Esophagus squamous epithelium (tissue), 5 donors: ENCODE measurements around the gene UPP2. TPM values are rescaled to one million over a fixed set of nuclear protein-coding genes. Genes with fewer than 3 reads are reported as not detected.

ENCODE experiments used
- DNase-seq: peaks from one replicate; lab custom pipeline; 2025; lab: John Stamatoyannopoulos, UW
- H3K27ac ChIP-seq, 4 donors: fragments of 200-600 bp; sonication (generic); one replicate each; pipeline ENCODE4 v1.5.1; 2016 to 2019; ENCODE audit warnings: mild to moderate bottlenecking in 1 of 4
- H3K27me3 ChIP-seq, 4 donors: fragments of 200-600 bp; sonication (generic); 1 replicate in 3 of 4; 2 replicates in 1 of 4; pipeline versions ENCODE4 v1.5.1 to v1.6.0; 2017 to 2021; ENCODE audit warnings: antibody characterized with exemption in 1 of 4
- H3K36me3 ChIP-seq, 3 donors: fragments of 200-600 bp; sonication (generic); one replicate each; pipeline ENCODE4 v1.5.1; 2016 to 2019
- H3K4me1 ChIP-seq, 3 donors: fragments of 200-600 bp; sonication (generic); one replicate each; pipeline ENCODE4 v1.5.1; 2017 to 2019
- H3K4me3 ChIP-seq, 4 donors: fragments of 200-600 bp; sonication (generic); 1 replicate in 3 of 4; 2 replicates in 1 of 4; pipeline ENCODE4 v1.5.1; 2016 to 2019; ENCODE audit warnings: mild to moderate bottlenecking in 2 of 4, moderate library complexity in 1 of 4
- H3K9me3 ChIP-seq, 3 donors: fragments of 200-600 bp; sonication (generic); one replicate each; pipeline ENCODE4 v1.5.1; 2016 to 2019
- CTCF ChIP-seq, 6 experiments: fragments of 450-650 bp in 4 of 6; fragments of 200-600 bp in 2 of 6; sonication (generic) in 2 of 6; IDR thresholded peaks; one replicate each; pipeline ENCODE4 v1.5.1; 2016 to 2019; ENCODE audit warnings: antibody characterized with exemption in 6 of 6, mild to moderate bottlenecking in 4 of 6, moderate library complexity in 4 of 6
- POLR2A ChIP-seq, 4 donors: fragments of 450-650 bp; IDR thresholded peaks; one replicate each; pipeline ENCODE4 v1.6.1; 2017; ENCODE audit warnings: antibody characterized with exemption in 4 of 4, mild to moderate bottlenecking in 4 of 4, moderate library complexity in 3 of 4
- WGBS, 2 donors: methylation state at CpG; one replicate each; pipeline ENCODE4 v1.1.5; 2018; 5-methylcytosine and 5-hydroxymethylcytosine counted together
- intact Hi-C: fragments of 100-400 bp; cut with DNase I; formaldehyde crosslinking; loops from one replicate; pipeline ENCODE4 v1.15.0; 2022
- total RNA-seq, 4 donors: library from RNA; depleted of rRNA; stranded (reverse); fragments of >200 nt; gene quantifications; one replicate each; pipeline ENCODE4 v1.1.0, GENCODE V29; 2016
- donor health status: DM: yes; HTN: yes; CAD: no.

UPP2 gene
- total RNA-seq, 4 donors from 2014 or later, result not detected

DNA sequence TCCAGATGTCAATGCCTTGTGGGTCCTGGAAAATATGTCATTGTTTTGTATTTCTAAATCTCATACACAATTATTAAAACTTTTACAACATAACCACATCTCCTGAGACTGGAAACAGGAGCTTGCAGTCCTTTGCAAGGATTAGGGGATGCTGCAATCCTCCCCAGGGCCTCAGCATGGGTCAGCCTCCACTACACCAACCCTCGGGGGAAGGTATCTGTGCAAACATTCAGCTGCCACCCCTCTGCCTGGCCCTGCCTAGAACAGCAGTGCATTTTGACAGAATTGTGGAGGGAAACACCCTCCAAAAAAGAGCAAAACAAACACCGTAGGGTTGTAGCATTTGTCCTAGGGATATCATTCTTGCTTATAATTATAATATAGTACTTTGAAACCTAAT, 4.2 kb upstream of the UPP2 start:
- H3K27me3 ChIP-seq, result no peaks in the 10 kb centered on the region
- intact Hi-C loops, result no loop called here
- WGBS, 2 donors, result 70 to 89% methylated on average over 2 of the region's 2 CpGs
- no peaks in the 10 kb centered on the region for H3K9me3 ChIP-seq
- H3K4me1 ChIP-seq, result no peaks in the 10 kb centered on the region
- TF ChIP-seq POLR2A (IDR thresholded peaks at IDR 0.05) (no peak), CTCF (IDR thresholded peaks at IDR 0.05) (no peak)
- no peaks in the 10 kb centered on the region for H3K36me3 ChIP-seq
- no peak overlapping the region for H3K4me3 ChIP-seq
- no peak for DNase-seq
- no peak overlapping the region for H3K27ac ChIP-seq

- no peak for DNase-seq
- intact Hi-C loops, result no loop called here
- H3K36me3 ChIP-seq, result no peaks in the 10 kb centered on the region
- TF ChIP-seq POLR2A (IDR thresholded peaks at IDR 0.05) (no peak), CTCF (IDR thresholded peaks at IDR 0.05) (no peak)
- H3K4me3 ChIP-seq, result no peak overlapping the region
- no peaks in the 10 kb centered on the region for H3K9me3 ChIP-seq
- H3K27ac ChIP-seq, result no peak overlapping the region
- no peaks in the 10 kb centered on the region for H3K4me1 ChIP-seq
- H3K27me3 ChIP-seq, result no peaks in the 10 kb centered on the region
- 78 to 85% methylated on average over 3 to 4 of the region's 4 CpGs for WGBS, 2 donors
Observed at GRCh38 chr2:158098178-158098577, 3.5 kb upstream of the UPP2 start.

DNA sequence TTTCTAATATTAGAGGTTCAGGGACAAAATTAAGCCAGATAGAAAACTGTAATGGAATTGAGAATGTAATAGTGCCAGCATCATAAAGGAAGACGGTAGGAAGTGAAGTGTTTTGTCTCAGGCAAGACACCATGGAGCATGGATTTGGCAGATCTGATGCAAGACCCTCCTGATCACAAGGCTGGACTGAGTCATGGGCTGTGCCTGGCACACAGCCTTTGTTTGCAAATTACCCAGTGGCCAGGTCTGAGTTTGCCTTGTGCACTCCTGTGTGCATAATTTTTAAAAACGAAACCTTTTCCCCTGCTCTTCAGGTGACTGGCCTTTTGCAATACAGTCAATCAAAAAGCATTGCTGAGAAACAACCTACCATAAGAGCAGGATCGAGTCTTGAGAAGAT, 2.0 kb upstream of the UPP2 start:
- Histone ChIP-seq H3K4me3 (no peak overlapping the region), H3K4me1 (no peaks in the 10 kb centered on the region), H3K27me3 (no peaks in the 10 kb centered on the region), H3K9me3 (no peaks in the 10 kb centered on the region), H3K27ac (no peak overlapping the region), H3K36me3 (no peaks in the 10 kb centered on the region)
- 52 to 70% methylated on average over 3 of the region's 3 CpGs for WGBS, 2 donors
- TF ChIP-seq POLR2A (IDR thresholded peaks at IDR 0.05), result no peak
- no peak for TF ChIP-seq CTCF (IDR thresholded peaks at IDR 0.05)
- intact Hi-C loops, result no loop called here
- no peak for DNase-seq

DNA sequence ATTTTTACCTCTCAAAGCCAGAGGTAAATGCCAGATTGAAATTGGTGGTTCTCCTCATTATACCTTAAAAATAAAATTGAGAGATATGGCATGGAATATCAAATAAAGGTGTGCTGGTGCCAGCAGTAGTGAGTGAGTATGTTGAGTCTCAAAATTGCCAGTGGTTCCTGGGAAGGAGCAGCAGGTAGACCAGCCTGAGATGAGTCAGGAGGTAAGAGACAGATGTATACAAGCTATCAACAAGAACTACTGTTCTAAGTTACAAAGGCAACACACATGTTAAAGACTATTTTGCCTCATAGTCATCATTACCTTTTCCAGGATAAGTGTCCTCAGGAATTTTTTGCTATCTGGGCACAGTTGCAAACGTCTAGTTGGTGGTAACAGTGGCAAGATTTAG, 1.3 kb upstream of the UPP2 start:
- TF ChIP-seq CTCF (IDR thresholded peaks at IDR 0.05) (no peak), POLR2A (IDR thresholded peaks at IDR 0.05) (no peak)
- Histone ChIP-seq H3K36me3 (no peaks in the 10 kb centered on the region), H3K4me3 (no peak overlapping the region), H3K27ac (no peak overlapping the region), H3K27me3 (no peaks in the 10 kb centered on the region), H3K9me3 (no peaks in the 10 kb centered on the region), H3K4me1 (no peaks in the 10 kb centered on the region)
- 60 to 76% methylated on average over 1 of the region's 1 CpG for WGBS, 2 donors
- intact Hi-C loops, result no loop called here
- DNase-seq, result no peak

- TF ChIP-seq CTCF (IDR thresholded peaks at IDR 0.05), result no peak
- no peak for TF ChIP-seq POLR2A (IDR thresholded peaks at IDR 0.05)
- no peaks in the 10 kb centered on the region for H3K27me3 ChIP-seq
- WGBS, 2 donors, result 40 to 53% methylated on average over 1 of the region's 1 CpG
- no peak overlapping the region for H3K27ac ChIP-seq
- no peak for DNase-seq
- H3K4me3 ChIP-seq, result no peak overlapping the region
- H3K36me3 ChIP-seq, result no peaks in the 10 kb centered on the region
- H3K4me1 ChIP-seq, result no peaks in the 10 kb centered on the region
- no peaks in the 10 kb centered on the region for H3K9me3 ChIP-seq
- intact Hi-C loops, result no loop called here
Observed at GRCh38 chr2:158102446-158102845, 770 bp downstream of the UPP2 start.
